ENCODE data around the gene WWOX.

WWOX gene

GRCh38 chr16:78562650-78563049, 463.2 kb downstream of the WWOX start:
- Histone ChIP-seq H3K4me3 (ENCODE audit: extremely low read depth, insufficient read depth, low read length, poor library complexity, severe bottlenecking) (no peak overlapping the region), H3K36me3 (ENCODE audit: control insufficient read depth, insufficient read depth, low read length) (no peaks in the 10 kb centered on the region), H3K9me3 (ENCODE audit: control insufficient read depth, low read length) (peaks cover 3% of the 10 kb centered on the region), H3K27ac (ENCODE audit: low read depth, low read length, severe bottlenecking) (no peak overlapping the region), H3K4me1 (ENCODE audit: control insufficient read depth, insufficient read depth, low read length, poor library complexity, severe bottlenecking) (no peaks in the 10 kb centered on the region)
- WGBS, 2 experiments (ENCODE audit: insufficient coverage in 2 of 2): 92 to 100% methylated on average over 1 to 2 of the region's 8 CpGs

- Histone ChIP-seq H3K4me3 (ENCODE audit: extremely low read depth, insufficient read depth, low read length, poor library complexity, severe bottlenecking) (no peak overlapping the region), H3K27ac (ENCODE audit: low read depth, low read length, severe bottlenecking) (no peak overlapping the region), H3K36me3 (ENCODE audit: control insufficient read depth, insufficient read depth, low read length) (no peaks in the 10 kb centered on the region), H3K4me1 (ENCODE audit: control insufficient read depth, insufficient read depth, low read length, poor library complexity, severe bottlenecking) (no peaks in the 10 kb centered on the region), H3K9me3 (ENCODE audit: control insufficient read depth, low read length) (peaks cover 3% of the 10 kb centered on the region)
- WGBS, 2 experiments (ENCODE audit: insufficient coverage in 2 of 2): 91 to 94% methylated on average over 7 of the region's 7 CpGs
These were observed 464.5 kb downstream of the WWOX start for GRCh38 chr16:78563905-78564304.

- WGBS, 2 experiments (ENCODE audit: insufficient coverage in 2 of 2): 95 to 100% methylated on average over 2 to 4 of the region's 5 CpGs
- Histone ChIP-seq H3K27ac (ENCODE audit: low read depth, low read length, severe bottlenecking) (no peak overlapping the region), H3K4me1 (ENCODE audit: control insufficient read depth, insufficient read depth, low read length, poor library complexity, severe bottlenecking) (no peaks in the 10 kb centered on the region)
These were observed 467.1 kb downstream of the WWOX start for GRCh38 chr16:78566397-78567073.

GRCh38 chr16:78570399-78571141, 471.1 kb downstream of the WWOX start:
- 92 to 93% methylated on average over 7 to 8 of the region's 11 CpGs for WGBS, 2 experiments (ENCODE audit: insufficient coverage in 2 of 2)
- Histone ChIP-seq H3K36me3 (ENCODE audit: control insufficient read depth, insufficient read depth, low read length) (no peaks in the 10 kb centered on the region), H3K9me3 (ENCODE audit: control insufficient read depth, low read length) (no peaks in the 10 kb centered on the region), H3K4me3 (ENCODE audit: extremely low read depth, insufficient read depth, low read length, poor library complexity, severe bottlenecking) (no peak overlapping the region), H3K27ac (ENCODE audit: low read depth, low read length, severe bottlenecking) (no peak overlapping the region), H3K4me1 (ENCODE audit: control insufficient read depth, insufficient read depth, low read length, poor library complexity, severe bottlenecking) (no peaks in the 10 kb centered on the region)

More at GRCh38 chr16:78566397-78567073, 467.1 kb downstream of the WWOX start:
- Histone ChIP-seq H3K4me3 (ENCODE audit: extremely low read depth, insufficient read depth, low read length, poor library complexity, severe bottlenecking) (no peak overlapping the region), H3K36me3 (ENCODE audit: control insufficient read depth, insufficient read depth, low read length) (no peaks in the 10 kb centered on the region), H3K9me3 (ENCODE audit: control insufficient read depth, low read length) (peaks cover 3% of the 10 kb centered on the region)

GRCh38 chr16:78571434-78571833, 472.0 kb downstream of the WWOX start:
- 87 to 100% methylated on average over 7 to 8 of the region's 8 CpGs for WGBS, 2 experiments (ENCODE audit: insufficient coverage in 2 of 2)
- Histone ChIP-seq H3K9me3 (ENCODE audit: control insufficient read depth, low read length) (no peaks in the 10 kb centered on the region), H3K4me3 (ENCODE audit: extremely low read depth, insufficient read depth, low read length, poor library complexity, severe bottlenecking) (no peak overlapping the region), H3K4me1 (ENCODE audit: control insufficient read depth, insufficient read depth, low read length, poor library complexity, severe bottlenecking) (no peaks in the 10 kb centered on the region), H3K27ac (ENCODE audit: low read depth, low read length, severe bottlenecking) (no peak overlapping the region), H3K36me3 (ENCODE audit: control insufficient read depth, insufficient read depth, low read length) (no peaks in the 10 kb centered on the region)

GRCh38 chr16:78571898-78572358, 472.5 kb downstream of the WWOX start:
- H3K4me3 ChIP-seq (ENCODE audit: extremely low read depth, insufficient read depth, low read length, poor library complexity, severe bottlenecking): no peak overlapping the region
- no peaks in the 10 kb centered on the region for H3K9me3 ChIP-seq (ENCODE audit: control insufficient read depth, low read length)
- H3K27ac ChIP-seq (ENCODE audit: low read depth, low read length, severe bottlenecking): no peak overlapping the region
- no peaks in the 10 kb centered on the region for H3K4me1 ChIP-seq (ENCODE audit: control insufficient read depth, insufficient read depth, low read length, poor library complexity, severe bottlenecking)
- WGBS, 2 experiments (ENCODE audit: insufficient coverage in 2 of 2): 84 to 93% methylated on average over 2 to 4 of the region's 5 CpGs
- H3K36me3 ChIP-seq (ENCODE audit: control insufficient read depth, insufficient read depth, low read length): no peaks in the 10 kb centered on the region

GRCh38 chr16:78574571-78574970, 475.1 kb downstream of the WWOX start:
- Histone ChIP-seq H3K27ac (ENCODE audit: low read depth, low read length, severe bottlenecking) (no peak overlapping the region), H3K36me3 (ENCODE audit: control insufficient read depth, insufficient read depth, low read length) (no peaks in the 10 kb centered on the region), H3K4me1 (ENCODE audit: control insufficient read depth, insufficient read depth, low read length, poor library complexity, severe bottlenecking) (no peaks in the 10 kb centered on the region), H3K9me3 (ENCODE audit: control insufficient read depth, low read length) (no peaks in the 10 kb centered on the region), H3K4me3 (ENCODE audit: extremely low read depth, insufficient read depth, low read length, poor library complexity, severe bottlenecking) (no peak overlapping the region)
- WGBS, 2 experiments (ENCODE audit: insufficient coverage in 2 of 2): 100% methylated on average over 1 of the region's 2 CpGs; no CpG with 5 or more reads in 1 of the 2 experiments

GRCh38 chr16:78576941-78577340, 477.5 kb downstream of the WWOX start:
- no peak overlapping the region for H3K27ac ChIP-seq (ENCODE audit: low read depth, low read length, severe bottlenecking)

GRCh38 chr16:78577630-78578029, 478.2 kb downstream of the WWOX start:
- Histone ChIP-seq H3K36me3 (ENCODE audit: control insufficient read depth, insufficient read depth, low read length) (no peaks in the 10 kb centered on the region), H3K4me3 (ENCODE audit: extremely low read depth, insufficient read depth, low read length, poor library complexity, severe bottlenecking) (no peak overlapping the region), H3K27ac (ENCODE audit: low read depth, low read length, severe bottlenecking) (no peak overlapping the region), H3K9me3 (ENCODE audit: control insufficient read depth, low read length) (no peaks in the 10 kb centered on the region), H3K4me1 (ENCODE audit: control insufficient read depth, insufficient read depth, low read length, poor library complexity, severe bottlenecking) (no peaks in the 10 kb centered on the region)
- 86 to 100% methylated on average over 3 to 6 of the region's 6 CpGs for WGBS, 2 experiments (ENCODE audit: insufficient coverage in 2 of 2)

More at GRCh38 chr16:78576941-78577340, 477.5 kb downstream of the WWOX start:
- Histone ChIP-seq H3K36me3 (ENCODE audit: control insufficient read depth, insufficient read depth, low read length) (no peaks in the 10 kb centered on the region), H3K9me3 (ENCODE audit: control insufficient read depth, low read length) (no peaks in the 10 kb centered on the region), H3K4me1 (ENCODE audit: control insufficient read depth, insufficient read depth, low read length, poor library complexity, severe bottlenecking) (no peaks in the 10 kb centered on the region), H3K4me3 (ENCODE audit: extremely low read depth, insufficient read depth, low read length, poor library complexity, severe bottlenecking) (no peak overlapping the region)

- Histone ChIP-seq H3K36me3 (ENCODE audit: control insufficient read depth, insufficient read depth, low read length) (no peaks in the 10 kb centered on the region), H3K9me3 (ENCODE audit: control insufficient read depth, low read length) (no peaks in the 10 kb centered on the region), H3K27ac (ENCODE audit: low read depth, low read length, severe bottlenecking) (no peak overlapping the region), H3K4me1 (ENCODE audit: control insufficient read depth, insufficient read depth, low read length, poor library complexity, severe bottlenecking) (no peaks in the 10 kb centered on the region), H3K4me3 (ENCODE audit: extremely low read depth, insufficient read depth, low read length, poor library complexity, severe bottlenecking) (no peak overlapping the region)
- 92 to 93% methylated on average over 5 of the region's 7 CpGs for WGBS, 2 experiments (ENCODE audit: insufficient coverage in 2 of 2)
These were observed 479.6 kb downstream of the WWOX start for GRCh38 chr16:78579020-78579419.

- Histone ChIP-seq H3K36me3 (ENCODE audit: control insufficient read depth, insufficient read depth, low read length) (no peaks in the 10 kb centered on the region), H3K4me1 (ENCODE audit: control insufficient read depth, insufficient read depth, low read length, poor library complexity, severe bottlenecking) (no peaks in the 10 kb centered on the region), H3K27ac (ENCODE audit: low read depth, low read length, severe bottlenecking) (no peak overlapping the region), H3K9me3 (ENCODE audit: control insufficient read depth, low read length) (no peaks in the 10 kb centered on the region), H3K4me3 (ENCODE audit: extremely low read depth, insufficient read depth, low read length, poor library complexity, severe bottlenecking) (no peak overlapping the region)
- 87 to 100% methylated on average over 2 to 3 of the region's 3 CpGs for WGBS, 2 experiments (ENCODE audit: insufficient coverage in 2 of 2)
These were observed 484.0 kb downstream of the WWOX start for GRCh38 chr16:78583441-78583840.
